Stimulated activated CD4-positive, alpha-beta T cell treated with anti-CD3 and anti-CD28 coated beads, TNF-alpha, amount 100 ng/mL, for 4 hours (primary cell): Measurements from ENCODE around the gene VSIG2.

Experiments used
- DNase-seq, 3 experiments: peaks; one replicate each; pipeline ENCODE4 v3.0.0-alpha.2; 2020; ENCODE audit warnings: low read depth in 3 of 3

The VSIG2 gene

DNA sequence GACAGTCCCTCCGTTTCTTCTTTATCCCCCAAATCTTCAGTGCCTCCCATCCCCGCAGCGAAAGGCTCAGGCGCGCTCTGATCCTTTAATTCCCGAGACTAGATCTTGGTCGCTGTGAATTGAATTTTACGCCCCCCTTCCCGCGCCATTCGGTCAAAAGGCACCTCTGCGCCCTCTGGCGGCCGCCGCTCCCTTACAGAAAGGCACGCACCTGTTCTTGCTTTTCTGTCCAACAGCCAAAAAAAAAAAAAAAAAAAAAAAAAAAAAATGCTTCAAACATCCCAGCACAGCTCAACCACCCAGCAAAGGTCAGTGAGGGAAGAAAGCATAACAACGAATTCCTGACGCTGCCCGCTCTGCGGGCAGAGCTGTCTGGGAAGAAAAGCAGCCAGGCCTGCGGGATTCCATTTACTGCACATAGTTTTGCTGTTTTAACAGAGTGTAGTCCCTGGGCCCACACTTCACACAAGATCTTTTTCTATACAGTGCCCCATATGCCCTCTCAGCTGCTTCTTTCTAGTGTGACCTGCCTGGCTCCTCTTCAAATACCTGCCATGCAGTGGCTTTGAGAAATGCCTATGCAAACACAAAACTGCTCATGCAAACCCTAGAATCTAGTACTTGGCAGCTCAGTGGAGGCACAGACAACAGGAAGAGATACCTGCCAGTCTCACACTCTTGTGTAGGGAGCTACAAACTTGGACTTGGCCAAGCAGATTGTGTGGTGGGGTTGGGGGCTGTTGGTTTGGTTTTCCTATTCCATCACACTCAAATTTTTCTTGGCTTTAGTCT lies 11.3 kb upstream of the VSIG2 start:
- DNase-seq = peak; percentile 75 to 76 (median 75)

DNA sequence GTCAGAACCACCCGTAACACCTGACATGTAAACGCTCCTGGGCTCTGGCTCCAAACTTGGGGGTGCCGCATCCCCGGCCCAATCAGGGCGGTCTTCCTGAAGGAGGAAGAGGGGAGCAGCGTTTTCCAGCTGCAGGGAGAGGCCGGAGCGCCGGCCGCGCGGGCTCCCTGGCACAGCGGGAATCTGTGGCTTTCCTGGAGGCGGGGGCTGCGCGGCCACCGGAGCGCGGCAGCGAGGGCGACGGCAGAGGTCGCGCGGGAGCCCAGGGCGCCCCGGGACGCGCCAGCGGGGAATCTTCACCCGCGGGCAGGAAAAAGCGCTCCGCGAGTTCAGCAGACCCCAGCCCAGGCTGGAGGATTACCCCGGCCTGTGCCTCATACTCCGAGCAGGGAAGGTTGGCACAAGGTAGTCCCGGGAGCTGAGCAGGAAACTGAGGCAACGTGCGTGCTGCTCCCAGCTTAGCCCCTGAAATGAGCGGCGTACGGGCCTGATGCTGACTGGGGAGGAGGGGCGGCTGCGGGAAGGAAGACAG lies 10.6 kb upstream of the VSIG2 start:
- DNase-seq = peak in 1 of 3 experiments; percentile 28

DNA sequence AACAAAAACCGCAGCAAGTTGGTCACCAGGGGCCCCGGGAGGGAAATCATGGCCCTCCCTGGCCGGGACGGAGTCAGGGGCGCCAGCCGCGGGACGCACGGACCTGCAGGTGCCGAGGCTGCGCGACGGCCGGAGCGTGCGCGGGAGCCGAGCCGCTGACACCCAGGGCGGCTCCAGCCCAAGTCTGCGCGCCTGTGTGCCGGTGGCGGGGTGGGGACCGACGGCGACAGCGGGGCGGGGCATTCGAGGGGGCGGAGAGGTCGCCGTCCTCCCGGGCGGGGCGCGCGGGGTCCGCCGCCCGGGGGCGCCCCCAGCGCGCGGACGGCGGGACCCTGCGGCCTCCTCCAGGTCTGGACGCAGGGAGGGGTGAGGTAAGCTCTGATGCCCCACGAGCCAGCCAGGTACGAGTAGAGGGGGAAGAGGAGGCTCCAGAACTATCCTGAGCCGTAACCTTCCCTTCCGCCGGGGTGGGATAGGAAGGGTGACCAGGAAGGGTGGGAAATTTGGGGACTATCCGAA lies 10.1 kb upstream of the VSIG2 start, which contains the start of gene ESAM:
TSS of gene ESAM (minus strand) at position 186 of the 519 bp plus-strand sequence. CDS start at position 50, 136 bp downstream.
- DNase-seq = peak in 2 of 3 experiments; percentile 35 to 48

DNA sequence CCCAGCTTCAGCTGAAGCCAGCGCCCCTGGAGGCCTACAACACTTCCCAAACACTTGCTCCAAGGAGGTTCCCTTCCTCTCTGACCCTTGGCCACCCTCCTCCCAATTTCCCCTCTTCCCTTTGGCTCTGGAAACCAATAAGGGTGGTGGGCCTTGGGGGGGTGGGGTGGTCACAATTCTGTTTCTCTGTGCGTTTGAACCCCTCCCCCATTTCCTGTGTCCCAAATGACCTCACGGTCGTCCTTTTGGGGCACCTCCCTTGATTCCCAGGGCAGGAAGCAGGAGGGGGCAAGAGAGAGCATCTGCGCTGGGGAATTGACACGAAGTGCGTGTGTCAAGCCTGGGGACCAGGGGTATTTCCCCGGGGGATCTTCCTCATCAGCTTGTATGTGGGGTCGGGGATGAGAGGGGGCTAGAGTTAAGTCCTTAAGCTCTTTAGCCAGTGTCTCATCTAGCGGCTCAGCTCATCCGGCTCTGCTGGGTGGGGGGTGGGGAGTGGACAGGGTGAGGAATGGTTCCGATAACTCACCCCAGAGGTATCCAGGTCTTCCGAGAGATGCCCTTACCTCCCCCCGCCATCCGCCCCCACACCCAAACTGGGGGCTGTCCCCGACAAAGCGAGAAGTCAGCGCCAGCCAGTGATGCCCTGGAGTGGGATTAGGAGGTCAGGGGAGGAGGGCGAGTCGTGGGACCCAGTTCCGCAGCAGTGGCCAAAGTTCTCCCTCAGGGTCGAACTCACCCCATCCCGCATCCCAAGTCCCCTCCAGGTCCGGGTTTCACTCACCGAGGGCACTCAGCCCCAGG lies 9.4 kb upstream of the VSIG2 start:
- DNase-seq = no peak

DNA sequence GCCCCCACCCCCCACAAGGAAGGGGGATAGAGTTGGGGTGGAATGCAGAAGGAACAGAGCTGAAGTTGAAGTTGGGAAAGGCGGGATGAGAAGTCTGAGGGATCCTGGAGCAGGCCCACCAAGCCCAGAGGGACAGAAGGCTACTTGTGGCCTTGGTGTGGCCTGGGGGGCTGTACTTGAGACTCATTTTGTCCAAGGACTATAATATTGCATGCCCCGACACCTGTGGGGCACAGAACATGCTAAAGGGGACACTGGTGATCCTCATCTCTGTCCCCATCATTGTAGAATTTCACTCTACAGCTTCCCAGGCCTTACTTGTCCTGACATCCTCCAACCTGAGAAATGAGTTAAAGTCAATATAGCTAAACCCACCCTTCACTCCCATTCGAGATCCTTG lies 8.8 kb upstream of the VSIG2 start:
- no peak for DNase-seq

DNA sequence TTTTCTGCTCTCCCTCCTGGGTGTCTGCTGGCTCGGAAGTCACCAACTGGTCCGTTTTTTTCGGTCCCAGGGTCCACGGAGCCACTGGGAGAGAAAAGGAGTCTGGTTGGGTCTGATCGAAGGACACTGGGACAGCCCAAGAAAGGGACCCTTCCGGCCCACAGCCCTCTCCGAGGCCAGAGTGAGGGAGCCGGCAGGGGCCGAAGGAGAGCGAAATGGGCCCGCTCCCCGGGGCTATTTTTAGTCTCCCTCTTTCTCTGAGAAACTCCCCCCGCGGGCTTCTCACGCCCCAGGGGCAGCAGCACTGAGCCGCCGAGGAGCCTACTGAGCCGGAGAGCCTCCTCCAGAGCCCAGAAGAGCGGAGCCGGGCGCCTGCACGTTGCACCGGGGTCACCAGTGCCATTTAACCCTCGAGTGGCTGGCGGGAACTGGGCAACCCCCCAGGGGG lies 8.2 kb upstream of the VSIG2 start:
- DNase-seq = no peak

DNA sequence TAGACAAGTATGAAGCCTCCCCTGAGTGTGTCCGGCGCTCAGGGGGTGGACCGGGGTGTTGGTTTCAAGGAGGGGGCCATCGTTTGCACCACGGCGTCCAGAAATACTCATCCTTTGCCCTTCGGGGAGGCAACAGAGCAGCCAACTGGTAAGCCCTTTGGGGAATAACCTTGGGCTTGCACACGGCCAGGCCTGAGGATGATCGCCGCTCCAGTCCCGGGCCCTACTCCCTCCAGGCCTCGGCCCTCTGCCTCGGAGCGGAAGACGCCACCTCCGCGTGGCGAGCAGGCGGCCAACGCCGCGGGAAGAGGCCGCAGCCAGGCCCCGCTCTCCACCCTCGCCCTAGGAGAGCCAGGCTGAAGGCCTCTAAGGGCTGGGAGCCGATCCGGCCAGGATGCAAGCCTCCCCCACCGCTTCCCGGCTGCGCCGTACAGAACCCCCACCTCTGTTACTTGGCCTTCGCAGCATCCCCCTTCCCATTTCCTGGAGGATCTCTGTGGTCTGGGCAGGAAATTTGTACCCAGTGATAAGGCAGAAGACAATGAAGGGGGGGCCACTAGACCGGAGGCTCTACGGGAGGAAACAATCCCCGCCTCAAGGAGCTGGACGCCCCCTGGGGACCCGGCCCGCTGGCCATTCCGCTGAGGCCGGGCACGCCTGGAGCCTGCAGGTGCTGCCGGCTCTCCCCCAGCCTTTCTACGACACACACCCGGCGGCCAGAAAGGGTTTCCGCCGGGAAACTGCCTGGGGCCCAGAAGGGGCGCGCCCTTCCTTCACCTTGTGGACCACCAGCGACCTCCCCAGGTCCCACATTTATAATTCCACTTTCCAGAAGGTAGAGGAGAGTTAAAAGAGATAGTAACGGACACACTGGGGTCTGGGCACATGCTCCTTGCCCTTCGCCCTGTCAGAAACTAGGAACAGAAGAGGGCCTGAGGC lies 7.5 kb upstream of the VSIG2 start:
- DNase-seq = no peak

DNA sequence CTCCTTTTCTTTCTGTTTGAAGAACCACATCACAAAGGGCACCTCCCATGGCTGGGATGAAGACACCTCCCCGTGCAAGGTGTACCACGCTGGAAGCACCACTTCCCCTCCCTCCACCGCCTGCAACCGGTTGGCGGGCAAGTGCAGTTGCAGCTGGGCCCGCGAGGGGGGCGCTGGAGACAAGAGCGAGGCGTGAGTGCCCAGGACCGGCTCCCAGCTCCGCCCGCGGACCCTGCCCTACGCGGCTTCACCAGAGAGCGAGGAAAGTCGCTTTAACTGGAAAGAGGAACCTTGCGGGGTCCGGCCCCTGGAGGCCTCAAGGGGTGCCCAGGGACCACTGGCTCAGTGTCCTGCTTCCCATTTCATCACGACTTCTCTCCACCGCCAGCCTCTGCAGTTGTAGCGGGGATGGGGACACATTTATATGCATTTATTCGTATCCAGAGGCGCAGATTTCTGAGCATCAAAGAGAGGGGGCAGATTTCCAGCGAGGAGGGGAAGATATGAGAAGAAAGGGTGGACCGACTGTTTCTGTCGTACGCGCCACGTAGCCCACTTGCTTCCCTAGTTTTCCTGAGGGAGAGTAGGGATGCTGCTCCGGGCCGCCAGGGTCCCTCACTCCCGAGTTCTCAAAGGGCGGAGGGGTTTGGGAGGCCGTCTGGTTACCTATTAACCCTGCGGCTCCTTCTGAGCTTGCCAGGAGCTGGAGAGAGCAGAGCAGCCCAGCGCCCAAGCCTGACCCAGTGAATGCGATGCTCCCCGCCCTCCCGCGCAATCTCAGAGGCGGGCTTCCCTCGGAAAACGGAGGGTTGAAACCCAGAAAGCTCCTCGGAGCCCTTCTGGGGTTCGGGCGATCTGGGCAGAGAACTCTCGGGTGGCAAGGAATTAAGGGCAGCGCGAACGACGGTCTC lies 6.6 kb upstream of the VSIG2 start:
- DNase-seq = peak in 2 of 3 experiments; percentile 34 to 36

DNA sequence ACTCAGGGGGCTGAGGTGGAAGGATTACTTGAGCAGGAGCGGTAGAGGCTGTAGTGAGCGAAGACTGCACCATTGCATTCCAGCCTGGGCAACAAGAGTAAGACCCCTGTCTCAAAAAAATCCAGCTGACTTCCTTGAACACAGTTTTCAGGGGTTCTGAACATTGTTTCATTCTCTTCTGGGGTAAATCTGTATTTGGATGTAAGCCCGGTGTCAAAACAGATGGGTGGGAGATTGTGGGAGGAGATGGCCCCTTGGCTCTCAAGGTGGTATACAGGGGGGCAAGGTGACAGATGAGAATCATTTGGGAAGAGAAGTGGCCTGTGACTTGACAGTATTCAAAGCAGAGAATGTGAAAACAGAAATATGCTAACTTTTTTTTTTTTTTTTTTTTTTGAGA lies 5.3 kb upstream of the VSIG2 start:
- DNase-seq = no peak

DNA sequence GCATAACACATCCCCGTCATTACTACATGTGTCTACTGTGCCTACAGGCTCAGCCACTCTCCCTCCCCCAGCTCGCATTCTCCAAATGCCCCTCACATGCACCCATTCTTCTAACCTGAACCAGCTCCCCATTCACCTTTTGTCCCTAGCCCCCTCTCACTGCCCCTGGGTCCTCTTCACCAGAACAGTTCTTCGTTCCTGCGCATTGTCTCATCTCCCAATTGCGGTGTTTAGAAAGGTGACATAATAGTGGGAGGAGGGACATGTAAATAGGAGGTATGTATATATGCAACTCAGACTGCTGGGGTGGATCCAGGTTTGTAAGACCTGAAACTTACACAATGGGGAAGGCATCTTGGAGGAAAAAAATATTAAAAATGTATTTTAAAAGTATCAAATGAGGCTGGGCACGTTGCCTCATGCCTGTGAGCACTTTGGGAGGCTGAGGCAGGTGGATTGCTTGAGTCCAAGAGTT lies 4.7 kb upstream of the VSIG2 start:
- DNase-seq = no peak

DNA sequence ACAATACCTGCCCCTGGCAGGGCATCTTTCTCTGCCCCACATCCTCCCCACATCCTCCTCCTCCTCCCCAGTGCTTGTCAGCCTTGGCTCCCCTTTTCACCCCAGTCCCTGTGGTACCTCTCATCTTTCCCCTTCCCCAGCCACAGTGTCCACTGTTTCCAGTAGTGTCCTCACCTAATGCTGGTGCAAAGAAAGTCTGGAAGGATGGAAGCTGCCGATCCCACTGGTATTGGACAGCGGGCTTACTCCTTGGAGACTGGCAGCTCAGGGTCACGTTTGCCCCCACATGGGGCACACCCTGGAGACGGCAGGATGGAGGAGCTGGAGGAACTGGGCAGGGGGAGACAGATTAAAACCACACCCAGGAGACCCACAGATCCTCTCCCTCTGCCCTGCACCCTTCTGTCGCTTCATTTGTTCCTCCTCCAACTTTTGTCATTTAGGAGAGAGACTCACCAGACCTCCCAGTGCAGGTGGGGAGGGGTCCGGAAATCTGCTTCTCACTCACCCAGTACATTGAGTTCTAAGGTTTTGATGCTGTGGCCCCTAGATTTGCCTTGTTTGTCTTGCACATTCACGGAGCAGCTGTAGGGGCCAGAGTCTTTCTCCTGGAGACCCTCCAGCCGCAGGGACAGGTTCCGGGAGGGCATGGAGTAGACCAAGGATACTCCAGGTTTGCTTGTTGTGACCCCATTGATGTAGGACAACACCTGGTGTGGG lies 4.1 kb upstream of the VSIG2 start:
- DNase-seq = no peak

DNA sequence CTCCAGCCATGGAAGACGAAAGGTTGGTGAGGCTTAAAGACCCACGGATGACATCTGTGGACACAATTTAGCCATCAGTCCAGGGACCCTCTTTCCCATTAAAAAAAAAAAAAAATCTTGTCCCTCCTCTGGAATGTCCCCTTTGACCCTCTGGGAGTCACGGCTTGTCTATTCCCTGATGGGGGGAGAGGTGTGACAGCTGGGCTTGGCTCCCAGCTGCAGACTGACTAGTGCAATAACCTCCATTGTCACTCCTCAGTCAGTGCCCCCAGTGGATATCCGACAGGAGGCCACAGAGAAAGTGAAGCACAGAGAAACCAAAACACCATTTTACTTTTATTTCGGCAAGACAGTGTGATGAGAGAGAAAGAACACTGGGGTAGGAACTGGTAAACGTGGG lies 2.7 kb upstream of the VSIG2 start:
- DNase-seq = no peak

DNA sequence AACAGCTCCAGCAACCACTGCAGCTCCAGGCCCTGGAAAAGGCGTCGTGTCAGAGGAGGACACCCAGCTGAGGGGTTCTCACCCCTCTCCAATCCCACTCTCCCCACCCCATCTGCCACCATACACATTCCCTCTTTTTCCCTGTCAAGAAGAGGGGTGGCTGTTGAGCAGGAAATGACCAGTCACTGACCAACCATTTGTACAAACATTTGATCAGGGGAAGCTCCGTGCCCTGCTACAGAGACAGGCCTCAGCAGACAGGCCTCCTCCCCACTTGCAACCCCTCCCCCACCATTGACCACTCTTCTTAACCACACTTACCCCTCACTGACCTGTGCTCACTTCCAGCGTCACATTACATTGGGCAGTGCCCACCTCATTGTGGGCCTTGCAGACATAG lies 2.3 kb upstream of the VSIG2 start:
- DNase-seq = no peak

DNA sequence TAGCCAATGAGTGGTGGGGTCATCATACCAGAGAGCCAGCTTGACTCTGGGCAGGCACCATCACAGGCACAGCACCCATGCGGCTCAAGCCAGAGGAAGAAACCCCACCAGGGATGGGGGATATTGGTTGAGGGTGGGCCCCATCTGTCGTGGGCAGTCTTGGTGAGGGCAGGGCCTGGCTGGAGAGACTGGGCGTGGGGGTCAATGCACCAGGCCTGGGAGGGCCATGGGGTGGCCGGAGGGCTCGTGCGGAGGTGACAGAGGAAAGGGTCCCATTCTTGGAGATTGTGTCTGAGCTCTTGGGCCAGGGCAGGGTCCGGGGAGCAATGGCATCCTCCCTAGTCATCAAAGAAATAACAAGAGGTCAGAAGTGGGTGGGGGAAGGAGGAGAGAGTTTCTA lies 1.6 kb upstream of the VSIG2 start:
- DNase-seq = no peak

DNA sequence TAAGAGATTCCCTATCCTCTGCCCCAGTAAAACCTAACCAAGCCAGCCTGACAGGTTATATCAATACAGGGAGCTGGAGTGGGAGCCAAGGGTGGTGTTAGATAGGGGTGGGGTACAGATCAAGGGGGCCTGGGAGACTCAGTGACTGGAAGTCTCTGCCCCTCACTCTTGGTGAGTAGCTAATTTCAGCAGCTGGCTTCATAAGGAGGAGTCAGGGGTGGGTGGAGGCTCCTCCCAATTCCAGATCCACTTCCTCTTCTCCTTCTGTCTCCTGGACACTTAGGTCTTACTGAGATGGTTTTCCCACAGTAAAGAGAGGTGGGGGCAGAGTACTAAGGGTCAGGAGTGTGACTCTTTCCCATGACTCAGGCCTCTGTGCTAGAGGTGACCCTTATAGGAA lies 1.1 kb upstream of the VSIG2 start:
- DNase-seq = no peak

DNA sequence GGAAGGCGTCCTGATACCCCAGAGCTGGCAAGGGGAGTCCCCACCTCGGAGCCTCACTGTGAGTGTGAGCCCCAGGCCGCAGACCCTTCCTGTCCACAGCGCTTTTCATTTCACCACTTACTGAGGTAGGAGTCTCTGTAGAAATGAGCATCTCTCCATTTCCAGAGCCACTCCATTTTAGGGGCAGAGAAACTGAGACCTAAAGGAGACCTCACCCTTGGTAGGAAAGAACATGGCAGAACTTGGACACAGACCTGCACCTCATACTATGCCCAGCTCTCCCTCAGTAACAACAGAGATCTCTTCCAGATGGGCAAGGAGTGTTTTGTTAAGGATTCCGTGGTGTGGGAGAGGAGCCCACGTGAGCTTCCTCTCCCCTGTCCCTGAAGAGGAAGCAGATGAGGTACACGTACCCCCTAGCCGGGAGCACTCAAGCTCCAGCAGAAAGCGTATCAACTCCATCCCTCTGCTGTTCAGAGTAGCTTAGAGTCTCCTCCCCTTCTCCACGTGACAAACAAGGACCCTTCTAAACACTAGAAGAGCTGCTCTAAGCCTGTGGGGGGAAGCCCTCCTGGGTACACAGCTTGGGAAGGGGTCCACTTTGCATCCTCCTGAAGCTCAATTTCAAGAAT lies 532 bp upstream of the VSIG2 start:
- no peak for DNase-seq

DNA sequence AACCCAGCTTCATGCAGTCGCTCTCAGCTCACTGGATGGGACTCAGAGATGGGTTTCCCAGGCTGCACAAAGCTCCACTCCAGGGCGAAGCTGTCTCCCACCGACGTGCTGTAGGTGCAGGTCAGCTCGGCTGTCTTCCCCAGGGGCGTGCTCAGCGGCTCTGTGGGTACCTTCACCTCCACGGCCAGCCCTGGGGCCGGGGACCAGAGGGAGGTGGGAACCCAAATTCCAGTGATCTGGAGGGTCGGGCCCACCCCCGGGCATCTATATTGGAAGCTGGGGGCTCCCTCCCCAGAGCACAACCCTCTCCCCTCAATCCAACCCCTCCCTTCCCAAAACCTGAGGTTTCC lies 689 bp downstream of the VSIG2 start:
- no peak for DNase-seq

DNA sequence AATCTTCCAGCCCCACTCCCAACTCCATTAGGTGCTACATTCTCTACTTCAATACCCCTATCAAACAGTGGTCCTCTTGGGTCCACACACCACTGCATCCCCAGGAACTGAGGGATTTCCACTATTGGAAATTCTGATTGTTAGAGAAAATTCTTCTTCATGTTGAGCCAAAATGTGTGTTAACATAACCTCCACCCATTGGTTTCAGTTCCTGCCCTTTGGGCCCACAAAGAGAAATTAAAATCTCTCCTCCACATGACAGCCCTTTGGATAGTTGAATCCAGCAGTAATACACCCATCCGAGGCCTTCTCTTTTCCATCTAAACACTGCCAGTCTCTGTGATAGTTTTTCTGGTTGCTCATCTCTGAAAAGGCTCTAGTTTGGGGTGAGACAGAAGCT lies 2.1 kb downstream of the VSIG2 start:
- DNase-seq = no peak
